K562 (cell line): Measurements from ENCODE around the gene CABS1. TPM values are rescaled to one million over a fixed set of nuclear protein-coding genes. Genes with fewer than 3 reads are reported as not detected.

Source experiments
- ATAC-seq: fragments of 200-7000 bp; cut with Tn5 transposase; 3 replicates; pipeline ENCODE4 v1.9.1; 2020; ENCODE audit warnings: moderate library complexity
- BruUV-seq: library from RNA; stranded (reverse); fragments of 400-500 nt; replicated peaks from 2 replicates; lab custom pipeline; 2021; lab: Mats Ljungman, UMichigan
- CTCF ChIA-PET: fragments of 300-600 bp; formaldehyde crosslinking; extraction: SDS; loops from one replicate; lab custom pipeline; 2021; ENCODE audit warnings: low intra/inter-chr PET ratio; lab: Yijun Ruan, JAX
- POLR2A ChIA-PET: fragments of 300-600, 350-650 bp; sonication (Branson Sonifier 250); formaldehyde crosslinking; extraction: SDS; loops from one replicate; lab custom pipeline; 2021; ENCODE audit warnings: antibody characterized with exemption, inconsistent platforms; lab: Yijun Ruan, JAX
- DNase-seq, 4 experiments: peaks; one replicate each; pipeline versions ENCODE4 v3.0.0 to v3.0.0-alpha.2; 2011 to 2018; ENCODE audit warnings: low spot score in 3 of 4, mixed read lengths in 3 of 4; ENCODE audit errors: extremely low read depth in 1 of 4
- FAIRE-seq: peaks from 2 replicates; lab custom pipeline; 2011; peaks lifted over from hg19 to GRCh38; lab: Jason Lieb, UNC
- H2AFZ ChIP-seq: 2 replicates; pipeline ENCODE4 v1.6.0; 2011; ENCODE audit warnings: low read depth, low read length, control low read depth, inconsistent platforms
- H3K27ac ChIP-seq: fragments of 200-600 bp; 3 replicates; pipeline ENCODE4 v1.8.0; 2011; ENCODE audit warnings: low read depth, mild to moderate bottlenecking, control low read depth, inconsistent platforms, low read length, moderate library complexity, mixed read lengths; ENCODE audit errors: extremely low read depth
- H3K27me3 ChIP-seq, 2 experiments: fragments of 300-600 bp in 1 of 2; 2 replicates in 1 of 2; 3 replicates in 1 of 2; pipeline versions ENCODE4 v1.6.0 to v1.8.0; 2011; ENCODE audit warnings: inconsistent platforms in 2 of 2, low read length in 2 of 2, mild to moderate bottlenecking in 1 of 2, mixed read lengths in 1 of 2, moderate library complexity in 1 of 2; ENCODE audit not compliant: control insufficient read depth in 2 of 2, insufficient read depth in 2 of 2
- H3K36me3 ChIP-seq: fragments of 300-600 bp; 3 replicates; pipeline ENCODE4 v1.8.0; 2011; ENCODE audit warnings: mild to moderate bottlenecking, low read length, inconsistent platforms; ENCODE audit not compliant: control insufficient read depth, insufficient read depth
- H3K4me1 ChIP-seq, 2 experiments: fragments of 200-600 bp in 1 of 2; replicated peaks in 1 of 2; 2 replicates in 1 of 2; 3 replicates in 1 of 2; pipeline versions ENCODE4 v1.5.1 to v1.8.0; 2011; ENCODE audit warnings: inconsistent platforms in 2 of 2, low read length in 2 of 2, mild to moderate bottlenecking in 1 of 2, mixed read lengths in 1 of 2, moderate library complexity in 1 of 2; ENCODE audit not compliant: control insufficient read depth in 2 of 2, insufficient read depth in 2 of 2
- H3K4me2 ChIP-seq: 2 replicates; pipeline ENCODE4 v1.6.1; 2011; ENCODE audit warnings: low read length, control low read depth, inconsistent platforms, mixed read lengths; ENCODE audit not compliant: insufficient read depth
- H3K4me3 ChIP-seq: fragments of 200-600 bp; sonication (generic), shearing (Covaris generic); 2 replicates; pipeline ENCODE4 v1.5.1; 2016; ENCODE audit warnings: control low read depth, inconsistent platforms
- H3K79me2 ChIP-seq: fragments of 200-600 bp; 3 replicates; pipeline ENCODE4 v1.8.0; 2011; ENCODE audit warnings: low read length, inconsistent platforms; ENCODE audit not compliant: control insufficient read depth, insufficient read depth
- H3K9ac ChIP-seq, 2 experiments: 2 replicates each; pipeline versions ENCODE4 v1.6.0 to v1.6.1; 2011; ENCODE audit warnings: low read depth in 2 of 2, low read length in 2 of 2, control low read depth in 1 of 2, inconsistent platforms in 1 of 2, mild to moderate bottlenecking in 1 of 2, mixed read lengths in 1 of 2; ENCODE audit not compliant: insufficient read depth in 1 of 2
- H3K9me1 ChIP-seq: one replicate; pipeline ENCODE4 v1.6.0; 2011; ENCODE audit warnings: inconsistent platforms, mild to moderate bottlenecking, low read length, moderate library complexity; ENCODE audit not compliant: control insufficient read depth, insufficient read depth
- H3K9me3 ChIP-seq: replicated peaks from 2 replicates; pipeline ENCODE4 v1.5.1; 2011; ENCODE audit warnings: low read depth, low read length, inconsistent platforms; ENCODE audit not compliant: control insufficient read depth, insufficient read depth
- H4K20me1 ChIP-seq: replicated peaks from 2 replicates; pipeline ENCODE4 v1.6.1; 2011; ENCODE audit warnings: low read length, inconsistent platforms, mixed read lengths; ENCODE audit not compliant: control insufficient read depth, insufficient read depth
- BACH1 ChIP-seq: fragments of 200-800 bp; sonication (Bioruptor generic); IDR thresholded peaks from 2 replicates; pipeline ENCODE4 v1.6.1; 2016; ENCODE audit warnings: missing genetic modification characterization, missing compliant biosample characterization
- HIVEP1 ChIP-seq: fragments of 250-450 bp; sonication (Bioruptor Pico); IDR thresholded peaks from 2 replicates; pipeline ENCODE4 v1.4.0; 2020; ENCODE audit warnings: mild to moderate bottlenecking
- HSF4 ChIP-seq: fragments of 250-450 bp; sonication (Bioruptor Pico); IDR thresholded peaks from 2 replicates; pipeline ENCODE4 v2.1.2; 2022; ENCODE audit warnings: mild to moderate bottlenecking, moderate library complexity, borderline replicate concordance
- NEUROD1 ChIP-seq: fragments of 150-350 bp; IDR thresholded peaks from 2 replicates; pipeline ENCODE4 v1.6.1; 2014; ENCODE audit warnings: borderline replicate concordance, low read length, low read depth; ENCODE audit not compliant: partially characterized antibody
- NFIC ChIP-seq: fragments of 450-650 bp; IDR thresholded peaks from 2 replicates; pipeline ENCODE4 v1.6.1; 2017; ENCODE audit warnings: mild to moderate bottlenecking, inconsistent platforms
- NR2C2 ChIP-seq, 2 experiments: fragments of 200-800 bp in 1 of 2; sonication (Bioruptor generic) in 1 of 2; sonication (generic) in 1 of 2; formaldehyde crosslinking in 1 of 2; IDR thresholded peaks; 2 replicates each; pipeline versions ENCODE4 v1.6.1 to v1.8.0; 2016 to 2022; ENCODE audit warnings: mild to moderate bottlenecking in 1 of 2, missing compliant biosample characterization in 1 of 2, missing genetic modification characterization in 1 of 2, missing genetic modification reagents in 1 of 2
- POLR3A ChIP-seq: IDR thresholded peaks from 2 replicates; pipeline ENCODE4 v1.6.1; 2011; ENCODE audit warnings: borderline replicate concordance, mild to moderate bottlenecking, moderate library complexity; ENCODE audit not compliant: insufficient read length, insufficient read depth; ENCODE audit errors: extremely low read depth
- PURB ChIP-seq: sonication (generic); formaldehyde crosslinking; IDR thresholded peaks from 2 replicates; pipeline ENCODE4 v1.9.0; 2021; ENCODE audit warnings: low read depth, mild to moderate bottlenecking, missing genetic modification reagents
- TCF7L2 ChIP-seq: fragments of 150-350 bp; IDR thresholded peaks from 2 replicates; pipeline ENCODE4 v1.6.1; 2016; ENCODE audit warnings: low read depth, mild to moderate bottlenecking, low read length, moderate library complexity
- TEAD4 ChIP-seq, 2 experiments: sonication (generic) in 1 of 2; formaldehyde crosslinking in 1 of 2; IDR thresholded peaks; 2 replicates each; pipeline versions ENCODE4 v1.6.1 to v1.8.0; 2012 to 2022; ENCODE audit warnings: borderline replicate concordance in 1 of 2, inconsistent platforms in 1 of 2, low read length in 1 of 2, mild to moderate bottlenecking in 1 of 2, missing genetic modification reagents in 1 of 2
- ZNF282 ChIP-seq: sonication (generic); formaldehyde crosslinking; IDR thresholded peaks from 2 replicates; pipeline ENCODE4 v1.8.1; 2023; ENCODE audit warnings: missing genetic modification reagents
- ZNF551 ChIP-seq: fragments of 250-450 bp; sonication (Bioruptor Pico); IDR thresholded peaks from 2 replicates; pipeline ENCODE4 v1.5.0; 2021; ENCODE audit warnings: mild to moderate bottlenecking, moderate library complexity
- ZNF696 ChIP-seq: fragments of 250-450 bp; sonication (Bioruptor Pico); conservative IDR thresholded peaks from 2 replicates; pipeline ENCODE4 v1.4.0; 2020; ENCODE audit warnings: mild to moderate bottlenecking, moderate library complexity
- ZSCAN32 ChIP-seq: fragments of 450-650 bp; formaldehyde crosslinking; IDR thresholded peaks from 2 replicates; pipeline ENCODE4 v1.4.0; 2020; ENCODE audit warnings: mild to moderate bottlenecking, moderate library complexity
- WGBS: fragments of 100-300 bp; shearing (Covaris generic); methylation state at CpG from one replicate; pipeline ENCODE4 v1.1.6; 2016; ENCODE audit warnings: low coverage, mixed read lengths; ENCODE audit not compliant: insufficient coverage; ENCODE audit errors: missing lambda C conversion rate; 5-methylcytosine and 5-hydroxymethylcytosine counted together
- in situ Hi-C: fragments of 300-500 bp; cut with MboI; formaldehyde crosslinking; loops from 4 replicates; pipeline ENCODE4 v1.15.0; 2018; ENCODE audit warnings: inconsistent platforms, mixed read lengths
- intact Hi-C: fragments of 100-400 bp; cut with micrococcal nuclease; formaldehyde crosslinking; loops from 2 replicates; pipeline ENCODE4 v1.14.2; 2022
- polyA plus RNA-seq, 8 experiments: library from polyadenylated mRNA; depleted of rRNA in 4 of 8; stranded (reverse) in 5 of 8; unstranded in 3 of 8; fragments of >200 nt; fragmentation: Nextera tagmentation in 2 of 8; fragmentation: Illumina TruSeq in 1 of 8; extraction: Ambion mirVana in 2 of 8; extraction: Trizol in 1 of 8; gene quantifications; 2 replicates each; pipeline versions ENCODE4 v1.2.1 to v1.2.3, GENCODE V29; 2011 to 2014; ENCODE audit warnings: inconsistent platforms in 1 of 8, missing spikeins in 1 of 8
- total RNA-seq, 7 experiments: library from RNA; depleted of rRNA in 6 of 7; stranded (reverse); fragments of >200 nt in 6 of 7; fragmentation: Illumina TruSeq in 2 of 7; extraction: Trizol in 2 of 7; gene quantifications; 2 replicates each; pipeline versions ENCODE4 v1.2.1 to v1.2.3, GENCODE V29; 2011 to 2021; ENCODE audit warnings: low replicate concordance in 1 of 7
- TF ChIP-seq, protein P1 (sequence below): fragments of 250-450 bp; sonication (Bioruptor Pico); IDR thresholded peaks from 2 replicates; pipeline ENCODE4 v1.5.0; 2022; ENCODE audit warnings: mild to moderate bottlenecking

Gene CABS1
- total and polyA plus RNA-seq, 9 of the 15 experiments (the other 6 are each of a cell fraction or from before 2014, with no cell fraction given), result not detected

GRCh38 chr4:70367813-70368212 is 33.0 kb downstream of the CABS1 start (continued):
- TF ChIP-seq PURB (CRISPR knock-in tag), result no peak
- TF ChIP-seq BACH1 (tag), result no peak
- TF ChIP-seq, all 486 proteins: peak for 0

DNA sequence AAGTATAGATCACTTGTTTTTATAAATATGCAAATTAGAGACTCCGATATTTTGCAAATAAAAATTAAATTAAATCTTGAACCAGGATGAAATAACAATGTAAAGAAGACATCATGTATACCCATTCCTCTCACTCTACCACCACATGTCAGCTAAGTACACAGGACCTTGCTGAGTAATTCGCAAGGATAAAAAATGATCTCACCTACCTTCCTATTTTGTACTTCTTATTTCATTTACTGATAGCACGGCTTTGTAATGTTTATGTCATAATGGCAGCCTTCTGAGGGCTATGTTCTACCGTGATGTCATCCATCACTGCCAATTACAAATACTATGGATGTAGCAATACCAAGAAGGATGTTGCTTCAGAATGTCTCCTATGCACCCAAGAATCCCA is 37.2 kb downstream of the CABS1 start:
- FAIRE-seq, result no peak
- no TSS peak for BruUV-seq
- no peak for TF ChIP-seq NFIC
- TF ChIP-seq TCF7L2, result no peak
- no peak for TF ChIP-seq NEUROD1
- TF ChIP-seq ZNF696 (CRISPR knock-in tag), result no peak
- TF ChIP-seq HIVEP1, result no peak
- TF ChIP-seq, protein P1, sequence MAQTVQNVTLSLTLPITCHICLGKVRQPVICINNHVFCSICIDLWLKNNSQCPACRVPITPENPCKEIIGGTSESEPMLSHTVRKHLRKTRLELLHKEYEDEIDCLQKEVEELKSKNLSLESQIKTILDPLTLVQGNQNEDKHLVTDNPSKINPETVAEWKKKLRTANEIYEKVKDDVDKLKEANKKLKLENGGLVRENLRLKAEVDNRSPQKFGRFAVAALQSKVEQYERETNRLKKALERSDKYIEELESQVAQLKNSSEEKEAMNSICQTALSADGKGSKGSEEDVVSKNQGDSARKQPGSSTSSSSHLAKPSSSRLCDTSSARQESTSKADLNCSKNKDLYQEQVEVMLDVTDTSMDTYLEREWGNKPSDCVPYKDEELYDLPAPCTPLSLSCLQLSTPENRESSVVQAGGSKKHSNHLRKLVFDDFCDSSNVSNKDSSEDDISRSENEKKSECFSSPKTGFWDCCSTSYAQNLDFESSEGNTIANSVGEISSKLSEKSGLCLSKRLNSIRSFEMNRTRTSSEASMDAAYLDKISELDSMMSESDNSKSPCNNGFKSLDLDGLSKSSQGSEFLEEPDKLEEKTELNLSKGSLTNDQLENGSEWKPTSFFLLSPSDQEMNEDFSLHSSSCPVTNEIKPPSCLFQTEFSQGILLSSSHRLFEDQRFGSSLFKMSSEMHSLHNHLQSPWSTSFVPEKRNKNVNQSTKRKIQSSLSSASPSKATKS, result no peak
- TF ChIP-seq ZNF282 (CRISPR knock-in tag), result no peak
- TF ChIP-seq ZSCAN32, result no peak
- no peak for TF ChIP-seq HSF4 (CRISPR knock-in tag)
- TF ChIP-seq TEAD4 (IDR thresholded peaks at IDR 0.05; ENCODE audit: low read length), result no peak
- TF ChIP-seq TEAD4 (CRISPR knock-in tag; IDR thresholded peaks at IDR 0.05; ENCODE audit: borderline replicate concordance), result no peak
- no peak for TF ChIP-seq ZNF551 (CRISPR knock-in tag)
- TF ChIP-seq POLR3A, result no peak
- no peak for TF ChIP-seq NR2C2 (CRISPR knock-in tag; IDR thresholded peaks at IDR 0.05)
- no peak for TF ChIP-seq NR2C2 (tag; IDR thresholded peaks at IDR 0.05)

More for the DNA sequence above, 37.2 kb downstream of the CABS1 start:
- Histone ChIP-seq H3K4me3 (no peak overlapping the region), H3K4me1 (no peaks in the 10 kb centered on the region), H3K27me3 (no peaks in the 10 kb centered on the region), H3K9ac (no peak overlapping the region), H2AFZ (no peak overlapping the region), H3K27ac (no peak overlapping the region), H3K9me3 (0 out of 2 replicates have a peak, but pooled peaks cover 2% of the 10 kb centered on the region), H3K36me3 (no peaks in the 10 kb centered on the region), H3K9me1 (no peaks in the 10 kb centered on the region), H3K79me2 (no peaks in the 10 kb centered on the region), H4K20me1 (no peaks in the 10 kb centered on the region), H3K4me2 (no peak overlapping the region)
- in situ Hi-C loops (no loop called here), intact Hi-C loops (no loop called here)
- ChIA-PET POLR2A (no interaction called here), CTCF (no interaction called here)
- ATAC-seq (no peak), DNase-seq (no peak)
- WGBS, result 0% methylated on average over 4 of the region's 4 CpGs
